Small intestine (tissue), 7 donors: Measurements from ENCODE around the gene RASAL1. TPM values are rescaled to one million over a fixed set of nuclear protein-coding genes. Genes with fewer than 3 reads are reported as not detected.
"Not testable (repeated sequence)": the region's sequence is repeated elsewhere in the genome, so short reads cannot be mapped to it uniquely, and the experiment has no call there.

Source experiments
- DNase-seq, 2 donors: peaks; one replicate each; pipeline versions ENCODE4 v3.0.0 to v3.0.0-alpha.2; 2013
- FAIRE-seq: peaks from 2 replicates; lab custom pipeline; 2012; peaks lifted over from hg19 to GRCh38; lab: Jason Lieb, UNC
- H3K27ac ChIP-seq, 3 donors: one replicate each; pipeline ENCODE4 v1.5.1; 2013; ENCODE audit warnings: low read length in 2 of 3, mild to moderate bottlenecking in 2 of 3, control low read depth in 1 of 3, inconsistent platforms in 1 of 3, low read depth in 1 of 3, moderate library complexity in 1 of 3
- H3K27me3 ChIP-seq, 3 donors: one replicate each; pipeline ENCODE4 v1.6.1; 2013; ENCODE audit warnings: low read length in 3 of 3, inconsistent platforms in 1 of 3; ENCODE audit not compliant: control insufficient read depth in 3 of 3, insufficient read depth in 3 of 3
- H3K36me3 ChIP-seq, 3 donors: one replicate each; pipeline ENCODE4 v1.6.1; 2013; ENCODE audit warnings: low read length in 3 of 3, inconsistent platforms in 1 of 3, low read depth in 1 of 3, mild to moderate bottlenecking in 1 of 3, moderate library complexity in 1 of 3; ENCODE audit not compliant: control insufficient read depth in 3 of 3, insufficient read depth in 2 of 3
- H3K4me1 ChIP-seq, 3 donors: one replicate each; pipeline ENCODE4 v1.6.1; 2013; ENCODE audit warnings: low read length in 2 of 3, inconsistent platforms in 1 of 3, low read depth in 1 of 3, mild to moderate bottlenecking in 1 of 3, moderate library complexity in 1 of 3; ENCODE audit not compliant: control insufficient read depth in 3 of 3, insufficient read depth in 2 of 3
- H3K4me3 ChIP-seq, 3 donors: one replicate each; pipeline ENCODE4 v1.5.1; 2013; ENCODE audit warnings: low read length in 3 of 3, control low read depth in 1 of 3, inconsistent platforms in 1 of 3, low read depth in 1 of 3, mild to moderate bottlenecking in 1 of 3, moderate library complexity in 1 of 3
- H3K9me3 ChIP-seq, 2 donors: one replicate each; pipeline ENCODE4 v1.6.1; 2013; ENCODE audit warnings: low read depth in 1 of 2, low read length in 1 of 2; ENCODE audit not compliant: control insufficient read depth in 2 of 2, insufficient read depth in 1 of 2
- WGBS, 3 donors: extraction: QIAGEN DNeasy Blood & Tissue Kit; methylation state at CpG; one replicate each; pipeline ENCODE4 v1.1.7; 2013; 5-methylcytosine and 5-hydroxymethylcytosine counted together
- polyA plus RNA-seq, 4 donors: library from polyadenylated mRNA; stranded (reverse) in 3 of 4; unstranded in 1 of 4; fragments of 200-250 nt in 3 of 4; fragments of 120-200 nt in 1 of 4; gene quantifications; one replicate each; pipeline versions ENCODE4 v1.2.1 to v1.2.3, GENCODE V29; 2013
- donor health status: healthy with polysubstance abuse.
- donor health status: control.
- donor health status: control.
- donor health status: Bipolar disorder and iron deficiency.
- donor health status: healthy.

RASAL1 gene
- polyA plus RNA-seq, 4 donors = 0.16 to 0.81 (median 0.55) TPM; not detected in 1

- H3K36me3 ChIP-seq = no peaks in the 10 kb centered on the region
- H3K9me3 ChIP-seq = no peaks in the 10 kb centered on the region
- H3K27ac ChIP-seq = no peak within 1 kb of the TSS
- peaks cover 0 to 5% (median 0%) of the 10 kb centered on the region in 3 donors for H3K4me1 ChIP-seq
- H3K4me3 ChIP-seq = no peak within 1 kb of the TSS
- H3K27me3 ChIP-seq = peaks cover 0 to 36% (median 2%) of the 10 kb centered on the region in 3 donors
- WGBS, 3 donors = 15 to 23% (median 22%) methylated on average over 22 of the region's 22 CpGs
- FAIRE-seq = no peak
- DNase-seq = peak; percentile 70 to 81
These were observed 14.0 kb upstream of the RASAL1 start, which contains the start of gene CFAP73 for GRCh38 chr12:113149361-113150150. Gene CFAP73, plus strand, starts transcription at chr12:113149724. Its CDS starts 134 bp downstream, at chr12:113149858.

DNA sequence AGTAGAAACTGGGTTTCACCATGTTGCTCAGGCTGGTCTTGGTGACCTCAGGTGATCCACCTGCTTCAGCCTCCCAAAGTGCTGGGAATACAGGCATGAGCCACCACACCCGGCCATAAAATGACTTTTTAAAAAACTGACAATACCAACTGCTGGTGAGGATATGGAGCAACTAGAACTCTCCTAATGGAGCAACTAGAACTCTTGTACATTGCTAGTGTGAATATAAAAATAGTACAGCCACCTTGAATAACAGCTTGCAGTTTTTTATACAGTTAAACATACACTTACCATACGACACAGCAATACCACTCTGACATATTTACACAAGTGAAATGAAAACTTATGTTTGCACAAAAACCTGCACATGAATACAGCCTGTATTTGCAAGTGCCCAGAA is 11.4 kb upstream of the RASAL1 start:
- Histone ChIP-seq H3K27me3 (peaks cover 0 to 11% (median 0%) of the 10 kb centered on the region in 3 donors), H3K4me1 (no peaks in the 10 kb centered on the region), H3K9me3 (no peaks in the 10 kb centered on the region), H3K36me3 (no peaks in the 10 kb centered on the region), H3K4me3 (no peak overlapping the region), H3K27ac (no peak overlapping the region)
- FAIRE-seq = no peak
- no peak for DNase-seq
- 83 to 86% (median 84%) methylated on average over 2 of the region's 2 CpGs for WGBS, 3 donors

GRCh38 chr12:113145720-113146551 is 10.4 kb upstream of the RASAL1 start:
- DNase-seq = no peak
- no peak overlapping the region for H3K27ac ChIP-seq

DNA sequence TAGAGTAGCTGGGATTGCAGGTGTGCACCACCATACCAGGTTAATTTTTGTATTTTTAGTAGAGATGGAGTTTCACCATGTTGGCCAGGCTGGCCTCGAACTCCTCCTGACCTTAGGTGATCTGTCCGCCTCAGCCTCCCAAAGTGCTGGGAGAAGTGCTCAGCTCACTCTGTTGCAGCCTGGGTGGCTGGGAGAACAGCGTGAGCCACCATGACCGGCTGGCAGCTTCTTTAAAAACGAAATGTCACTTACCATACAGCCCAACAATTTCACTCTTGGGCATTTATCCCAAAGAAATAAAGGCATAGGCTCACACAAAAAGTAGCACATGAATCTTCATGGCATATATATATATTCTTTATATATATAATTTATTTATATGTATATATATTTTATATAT is 9.2 kb upstream of the RASAL1 start:
- no peaks in the 10 kb centered on the region for H3K27me3 ChIP-seq
- no peak overlapping the region for H3K4me3 ChIP-seq
- no peaks in the 10 kb centered on the region for H3K4me1 ChIP-seq
- no peaks in the 10 kb centered on the region for H3K9me3 ChIP-seq
- DNase-seq (no peak), FAIRE-seq (no peak)
- WGBS, 3 donors = 81 to 85% (median 82%) methylated on average over 5 of the region's 5 CpGs
- no peaks in the 10 kb centered on the region for H3K36me3 ChIP-seq
- no peak overlapping the region for H3K27ac ChIP-seq

More at GRCh38 chr12:113145720-113146551, 10.4 kb upstream of the RASAL1 start:
- no peak overlapping the region for H3K4me3 ChIP-seq
- no peaks in the 10 kb centered on the region for H3K9me3 ChIP-seq
- peaks cover 0 to 7% (median 0%) of the 10 kb centered on the region in 3 donors for H3K27me3 ChIP-seq
- FAIRE-seq = no peak
- no peaks in the 10 kb centered on the region for H3K4me1 ChIP-seq
- H3K36me3 ChIP-seq = no peaks in the 10 kb centered on the region
- 70 to 80% (median 73%) methylated on average over 12 of the region's 12 CpGs for WGBS, 3 donors

DNA sequence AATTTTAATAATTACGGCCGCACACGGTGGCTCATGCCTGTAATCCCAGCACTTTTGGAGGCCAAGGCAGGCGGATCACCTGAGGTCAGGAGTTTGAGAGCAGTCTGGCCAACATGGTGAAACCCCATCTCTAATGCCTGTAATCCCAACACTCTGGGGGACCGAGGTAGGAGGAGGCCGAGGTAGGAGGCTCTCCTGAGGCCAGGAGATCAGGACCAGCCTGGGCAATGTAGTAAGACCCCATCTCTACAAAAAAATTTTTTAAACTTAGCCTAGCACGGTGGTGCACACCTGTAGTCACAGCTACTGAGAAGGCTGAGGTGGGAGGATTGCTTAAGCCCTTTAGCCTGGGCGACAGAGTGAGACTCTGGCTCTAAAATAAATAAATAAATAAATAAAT is 8.4 kb upstream of the RASAL1 start:
- FAIRE-seq = no peak
- WGBS, 3 donors = 89 to 94% (median 93%) methylated on average over 8 of the region's 8 CpGs
- no peaks in the 10 kb centered on the region for H3K27me3 ChIP-seq
- no peak overlapping the region for H3K4me3 ChIP-seq
- no peak overlapping the region for H3K27ac ChIP-seq
- H3K9me3 ChIP-seq = no peaks in the 10 kb centered on the region
- no peaks in the 10 kb centered on the region for H3K36me3 ChIP-seq
- no peak for DNase-seq
- no peaks in the 10 kb centered on the region for H3K4me1 ChIP-seq

DNA sequence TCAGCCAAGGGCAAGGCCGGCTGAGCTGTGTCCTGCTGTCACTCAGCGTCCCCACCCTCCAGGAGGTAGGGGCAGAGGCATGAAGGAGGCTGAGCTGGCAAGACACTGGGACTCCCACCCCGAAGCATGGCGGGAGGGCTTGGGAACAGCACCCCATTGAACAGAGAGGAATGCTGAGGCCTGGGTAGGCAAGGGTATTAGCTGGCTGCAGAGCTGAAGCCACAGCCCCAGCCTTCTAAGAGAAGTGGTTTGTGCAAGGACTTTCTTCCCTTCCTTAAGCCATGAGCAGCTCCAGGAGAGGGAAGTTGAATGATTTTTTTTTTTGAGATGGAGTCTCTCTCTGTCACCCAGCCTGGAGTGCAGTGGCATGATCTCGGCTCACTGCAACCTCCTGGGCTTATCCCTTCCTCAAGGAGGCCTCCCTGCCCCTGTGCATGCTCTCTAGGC is 7.3 kb upstream of the RASAL1 start:
- Histone ChIP-seq H3K4me1 (no peaks in the 10 kb centered on the region), H3K36me3 (no peaks in the 10 kb centered on the region), H3K9me3 (no peaks in the 10 kb centered on the region), H3K27me3 (no peaks in the 10 kb centered on the region), H3K4me3 (no peak overlapping the region), H3K27ac (no peak overlapping the region)
- 64 to 71% (median 70%) methylated on average over 5 of the region's 5 CpGs for WGBS, 3 donors
- no peak for DNase-seq
- no peak for FAIRE-seq

DNA sequence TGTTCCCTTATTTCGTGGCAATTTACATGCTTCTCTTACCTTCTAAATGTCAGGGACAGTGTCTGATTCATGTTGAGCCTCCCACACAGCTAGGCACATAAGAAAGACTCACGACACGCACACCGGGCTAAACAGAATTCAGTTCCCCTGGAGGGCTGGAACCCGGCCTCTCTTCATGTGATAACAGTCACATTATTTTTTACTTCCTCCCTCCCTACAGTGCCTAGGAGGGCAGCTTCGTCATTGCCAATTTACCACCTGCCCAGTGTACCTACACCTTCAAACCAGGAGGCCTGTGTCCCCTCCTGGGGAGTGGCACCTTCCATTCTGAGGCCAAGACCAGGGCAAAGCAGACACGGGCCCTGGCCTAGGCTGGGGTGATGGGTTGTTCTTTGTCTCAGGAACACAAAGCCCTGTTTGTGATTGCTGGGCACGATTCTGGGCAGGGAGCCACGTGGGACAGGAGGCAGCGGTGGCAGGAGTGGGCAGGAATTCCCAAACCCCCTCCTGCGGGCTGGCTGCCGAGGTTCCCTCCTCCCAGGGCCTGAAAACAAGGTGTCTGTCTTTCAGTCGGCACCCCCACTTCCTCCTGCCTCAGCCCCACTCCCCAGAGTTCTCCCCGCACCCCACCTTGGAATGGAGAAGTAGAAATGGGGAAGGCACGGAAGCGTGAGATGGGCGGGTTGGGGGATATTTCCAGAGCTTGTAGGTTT is 6.8 kb upstream of the RASAL1 start:
- WGBS, 3 donors = 22 to 44% (median 35%) methylated on average over 16 to 17 of the region's 17 CpGs
- no peak for FAIRE-seq
- H3K36me3 ChIP-seq = no peaks in the 10 kb centered on the region
- peak overlapping the region in 1 of 3 donors; percentile 1 for H3K27ac ChIP-seq
- no peaks in the 10 kb centered on the region for H3K27me3 ChIP-seq
- no peak overlapping the region for H3K4me3 ChIP-seq
- H3K9me3 ChIP-seq = no peaks in the 10 kb centered on the region
- DNase-seq = peak in 1 of 2 donors; percentile 35
- H3K4me1 ChIP-seq = no peaks in the 10 kb centered on the region

DNA sequence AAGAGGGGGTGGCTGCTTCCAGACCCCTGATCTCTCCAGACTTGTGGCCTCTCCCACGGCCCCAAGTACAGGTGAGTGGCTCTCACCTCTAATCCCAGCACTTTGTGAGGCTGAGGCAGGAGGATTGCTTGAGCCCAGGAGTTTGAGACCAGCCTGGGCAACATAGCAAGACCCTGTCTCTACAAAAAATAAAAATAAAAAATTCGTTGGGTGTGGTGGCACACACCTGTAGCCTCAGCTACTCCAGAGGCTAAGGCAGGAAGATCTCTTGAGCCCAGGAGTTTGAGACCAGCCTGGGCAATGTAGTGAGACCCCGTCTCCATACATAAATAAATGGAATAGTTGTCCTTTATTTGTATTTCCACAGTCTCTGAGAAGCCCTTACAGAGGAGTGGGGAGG is 6.2 kb upstream of the RASAL1 start:
- peak overlapping the region in 1 of 3 donors; percentile 1 for H3K27ac ChIP-seq
- not testable (repeated sequence) for H3K27me3 ChIP-seq, FAIRE-seq, H3K4me3 ChIP-seq, H3K4me1 ChIP-seq, DNase-seq, H3K9me3 ChIP-seq, H3K36me3 ChIP-seq
- 68 to 75% (median 72%) methylated on average over 3 of the region's 3 CpGs for WGBS, 3 donors
